CD8-positive, alpha-beta memory T cell (primary cell): ENCODE measurements around the gene ZNF622. TPM values are rescaled to one million over a fixed set of nuclear protein-coding genes. Genes with fewer than 3 reads are reported as not detected.

Experiments
- CTCF ChIA-PET: fragments of 350-600 bp; sonication (Branson Sonifier 250); formaldehyde crosslinking; loops from one replicate; lab custom pipeline; 2021; ENCODE audit warnings: antibody characterized with exemption; lab: Charles Lee
- POLR2A ChIA-PET: fragments of 350-600 bp; sonication (Branson Sonifier 250); formaldehyde crosslinking; loops from one replicate; lab custom pipeline; 2021; ENCODE audit warnings: antibody characterized with exemption; lab: Charles Lee
- DNase-seq, 5 donors: peaks; one replicate each; pipeline versions ENCODE4 v3.0.0 to v3.0.0-alpha.2; 2020 to 2022; ENCODE audit warnings: mixed read lengths in 1 of 5
- H3K27ac ChIP-seq: one replicate; pipeline ENCODE4 v1.7.0; 2013; ENCODE audit warnings: low read depth, mild to moderate bottlenecking, low read length, moderate library complexity
- H3K27me3 ChIP-seq: 2 replicates; pipeline ENCODE4 v1.7.0; 2013; ENCODE audit warnings: low read length, mild to moderate bottlenecking; ENCODE audit not compliant: insufficient read depth, poor library complexity, severe bottlenecking
- H3K36me3 ChIP-seq: 2 replicates; pipeline ENCODE4 v1.7.0; 2013; ENCODE audit warnings: mild to moderate bottlenecking, low read length, moderate library complexity; ENCODE audit not compliant: insufficient read depth
- H3K4me1 ChIP-seq: 2 replicates; pipeline ENCODE4 v1.7.0; 2013; ENCODE audit warnings: mild to moderate bottlenecking, low read length, moderate library complexity; ENCODE audit not compliant: insufficient read depth
- H3K4me3 ChIP-seq: 2 replicates; pipeline ENCODE4 v1.7.0; 2013; ENCODE audit warnings: mild to moderate bottlenecking, low read length
- H3K9me3 ChIP-seq: 2 replicates; pipeline ENCODE4 v1.7.0; 2013; ENCODE audit warnings: mild to moderate bottlenecking, low read length
- H3K27ac Mint-ChIP-seq, 8 donors: one replicate each; pipeline ENCODE4 v1.8.0; 2020 to 2021; ENCODE audit warnings: mixed read lengths in 8 of 8, mild to moderate bottlenecking in 6 of 8, inconsistent platforms in 3 of 8, moderate library complexity in 3 of 8
- H3K27me3 Mint-ChIP-seq, 2 donors: one replicate each; pipeline ENCODE4 v1.8.0; 2020 to 2021; ENCODE audit warnings: mixed read lengths in 2 of 2, mild to moderate bottlenecking in 1 of 2, moderate library complexity in 1 of 2
- H3K36me3 Mint-ChIP-seq, 3 donors: one replicate each; pipeline ENCODE4 v1.8.0; 2020 to 2021; ENCODE audit warnings: mixed read lengths in 3 of 3, inconsistent platforms in 1 of 3, mild to moderate bottlenecking in 1 of 3
- H3K4me1 Mint-ChIP-seq, 3 donors: one replicate each; pipeline ENCODE4 v1.8.0; 2020 to 2021; ENCODE audit warnings: mixed read lengths in 3 of 3, inconsistent platforms in 1 of 3, mild to moderate bottlenecking in 1 of 3
- H3K4me3 Mint-ChIP-seq, 7 donors: one replicate each; pipeline ENCODE4 v1.8.0; 2020 to 2021; ENCODE audit warnings: mixed read lengths in 7 of 7, mild to moderate bottlenecking in 6 of 7, moderate library complexity in 4 of 7, inconsistent platforms in 2 of 7
- H3K9me3 Mint-ChIP-seq, 5 donors: one replicate each; pipeline ENCODE4 v1.8.0; 2020 to 2022; ENCODE audit warnings: mixed read lengths in 5 of 5, mild to moderate bottlenecking in 3 of 5, moderate library complexity in 2 of 5, inconsistent platforms in 1 of 5
- polyA plus RNA-seq: library from polyadenylated mRNA; unstranded; fragments of 300-500 nt; fragmentation: Illumina TruSeq; gene quantifications from one replicate; pipeline ENCODE4 v1.2.3, GENCODE V29; 2021
- total RNA-seq, 2 experiments: library from RNA; stranded (reverse); gene quantifications; one replicate each; pipeline ENCODE4 v1.2.3, GENCODE V29; 2021

The ZNF622 gene
- total and polyA plus RNA-seq, 3 experiments from 2014 or later = 45.1 to 54.9 (median 45.9) TPM

DNA sequence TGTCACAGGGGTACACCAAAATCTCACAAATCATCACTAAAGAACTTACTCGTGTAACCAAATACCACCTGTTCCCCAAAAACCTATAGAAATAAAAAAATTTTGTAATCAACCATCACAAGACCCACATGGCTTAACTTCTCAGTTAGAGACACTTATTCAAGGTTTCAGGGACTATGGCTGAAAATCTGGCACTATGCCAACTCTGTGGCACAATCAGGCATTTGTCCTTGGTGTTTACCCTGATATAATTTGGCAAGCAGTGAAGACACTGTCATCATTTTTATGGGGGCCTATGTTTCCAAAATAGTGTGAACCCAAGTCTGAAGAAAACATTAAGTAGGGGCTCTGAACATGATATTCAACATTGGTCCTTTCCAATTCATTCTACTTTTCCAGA lies 59.0 kb downstream of the ZNF622 start:
- no peaks in the 10 kb centered on the region for H3K4me1 ChIP-seq
- no peaks in the 10 kb centered on the region for H3K36me3 Mint-ChIP-seq
- no peak overlapping the region for H3K4me3 Mint-ChIP-seq
- H3K27ac Mint-ChIP-seq = no peak overlapping the region
- peaks cover 0 to 10% of the 10 kb centered on the region in 2 donors for H3K27me3 Mint-ChIP-seq
- no peak overlapping the region for H3K27ac ChIP-seq
- no peak overlapping the region for H3K4me3 ChIP-seq
- H3K4me1 Mint-ChIP-seq = no peaks in the 10 kb centered on the region
- no peaks in the 10 kb centered on the region for H3K36me3 ChIP-seq
- CTCF ChIA-PET = no interaction called here
- peaks cover 0 to 3% (median 0%) of the 10 kb centered on the region in 5 donors for H3K9me3 Mint-ChIP-seq
- H3K27me3 ChIP-seq = no peaks in the 10 kb centered on the region
- DNase-seq = no peak
- POLR2A ChIA-PET = no interaction called here
- H3K9me3 ChIP-seq = no peaks in the 10 kb centered on the region

GRCh38 chr5:16406023-16406422 lies 59.6 kb downstream of the ZNF622 start:
- Mint-ChIP-seq H3K27ac (no peak overlapping the region), H3K27me3 (peaks cover 0 to 10% of the 10 kb centered on the region in 2 donors), H3K9me3 (peaks cover 0 to 3% (median 0%) of the 10 kb centered on the region in 5 donors), H3K4me3 (no peak overlapping the region), H3K4me1 (no peaks in the 10 kb centered on the region), H3K36me3 (no peaks in the 10 kb centered on the region)
- H3K9me3 ChIP-seq = no peaks in the 10 kb centered on the region
- H3K4me1 ChIP-seq = no peaks in the 10 kb centered on the region
- no peak for DNase-seq
- H3K36me3 ChIP-seq = no peaks in the 10 kb centered on the region
- POLR2A ChIA-PET = no interaction called here
- no peaks in the 10 kb centered on the region for H3K27me3 ChIP-seq
- no peak overlapping the region for H3K4me3 ChIP-seq
- CTCF ChIA-PET = no interaction called here
- no peak overlapping the region for H3K27ac ChIP-seq

Other genes starting within 250 kb of the ZNF622 start
- gene RETREG1, start 151.2 kb upstream of the ZNF622 start, total RNA-seq = 10 to 100 TPM; 11.4 to 12.1 TPM
- gene RETREG1, start 151.2 kb upstream of the ZNF622 start, polyA plus RNA-seq = 48.1 TPM